HepG2 (cell line): ENCODE results near the gene TMED3. TPM values are rescaled to one million over a fixed set of nuclear protein-coding genes. Genes with fewer than 3 reads are reported as not detected.

Source experiments
- FOXO4 ChIP-seq: sonication (generic); formaldehyde crosslinking; conservative IDR thresholded peaks from 2 replicates; pipeline ENCODE4 v1.8.1; 2023; ENCODE audit warnings: missing genetic modification reagents
- FUBP1 ChIP-seq: sonication (generic); formaldehyde crosslinking; IDR thresholded peaks from 2 replicates; pipeline ENCODE4 v1.5.1; 2020; ENCODE audit warnings: missing genetic modification reagents, mild to moderate bottlenecking, borderline replicate concordance
- HIVEP1 ChIP-seq: sonication (generic); formaldehyde crosslinking; IDR thresholded peaks from 2 replicates; pipeline ENCODE4 v1.4.0; 2020; ENCODE audit warnings: mild to moderate bottlenecking, missing genetic modification reagents
- KLF13 ChIP-seq: sonication (generic); formaldehyde crosslinking; IDR thresholded peaks from 2 replicates; pipeline ENCODE4 v1.4.0; 2020; ENCODE audit warnings: mild to moderate bottlenecking, missing genetic modification reagents
- NRL ChIP-seq: sonication (generic); formaldehyde crosslinking; IDR thresholded peaks from 2 replicates; pipeline ENCODE4 v1.5.0; 2020; ENCODE audit warnings: missing genetic modification reagents, mild to moderate bottlenecking, moderate library complexity, borderline replicate concordance
- RELA ChIP-seq: sonication (generic); formaldehyde crosslinking; IDR thresholded peaks from 2 replicates; pipeline ENCODE4 v1.4.0; 2020; ENCODE audit warnings: missing genetic modification reagents
- SYNCRIP ChIP-seq: fragments of 200-400 bp; formaldehyde crosslinking; IDR thresholded peaks from 2 replicates; pipeline ENCODE4 v1.6.1; 2018; ENCODE audit warnings: mild to moderate bottlenecking, low read depth, low read length; ENCODE audit not compliant: insufficient read depth
- ZFAT ChIP-seq: sonication (generic); formaldehyde crosslinking; conservative IDR thresholded peaks from 2 replicates; pipeline ENCODE4 v1.8.1; 2023; ENCODE audit warnings: missing genetic modification reagents, inconsistent platforms
- ZKSCAN1 ChIP-seq: fragments of 150-350 bp; IDR thresholded peaks from 2 replicates; pipeline ENCODE4 v1.6.1; 2014; ENCODE audit warnings: low read length
- ZNF460 ChIP-seq: sonication (generic); formaldehyde crosslinking; IDR thresholded peaks from 2 replicates; pipeline ENCODE4 v1.5.1; 2020; ENCODE audit warnings: missing genetic modification reagents, mild to moderate bottlenecking, borderline replicate concordance
- ZNF468 ChIP-seq: sonication (generic); formaldehyde crosslinking; IDR thresholded peaks from 2 replicates; pipeline ENCODE4 v1.8.0; 2022; ENCODE audit warnings: mild to moderate bottlenecking, moderate library complexity, missing genetic modification reagents
- ZNF652 ChIP-seq: IDR thresholded peaks from 2 replicates; pipeline ENCODE4 v1.6.1; 2016; ENCODE audit warnings: low read depth, borderline replicate concordance
- ZNF773 ChIP-seq: sonication (generic); formaldehyde crosslinking; IDR thresholded peaks from 2 replicates; pipeline ENCODE4 v1.4.0; 2020; ENCODE audit warnings: missing genetic modification reagents, borderline replicate concordance
- ZNF83 ChIP-seq: sonication (generic); formaldehyde crosslinking; IDR thresholded peaks from 2 replicates; pipeline ENCODE4 v1.4.0; 2020; ENCODE audit warnings: missing genetic modification reagents, mild to moderate bottlenecking, borderline replicate concordance
- ZSCAN31 ChIP-seq: sonication (generic); formaldehyde crosslinking; IDR thresholded peaks from 2 replicates; pipeline ENCODE4 v1.5.0; 2020; ENCODE audit warnings: low read depth, mild to moderate bottlenecking, missing genetic modification reagents
- polyA plus RNA-seq, 8 experiments: library from polyadenylated mRNA; depleted of rRNA in 3 of 8; stranded (reverse) in 7 of 8; unstranded in 1 of 8; fragments of >200 nt; fragmentation: Illumina TruSeq in 4 of 8; extraction: Trizol in 4 of 8; gene quantifications; 2 replicates each; pipeline versions ENCODE4 v1.2.1 to v1.2.3, GENCODE V29; 2011 to 2016; ENCODE audit warnings: low read depth in 4 of 8, missing spikeins in 1 of 8, mixed read lengths in 1 of 8; ENCODE audit not compliant: insufficient read depth in 1 of 8
- total RNA-seq, 5 experiments: library from RNA; depleted of rRNA; stranded (reverse); fragments of >200 nt; fragmentation: Illumina TruSeq; extraction: Trizol; gene quantifications; 2 replicates each; pipeline ENCODE4 v1.2.3, GENCODE V29; 2016; ENCODE audit warnings: low read depth in 1 of 5
- TF ChIP-seq, protein P1 (sequence below): sonication (generic); formaldehyde crosslinking; IDR thresholded peaks from 2 replicates; pipeline ENCODE4 v1.5.1; 2020; ENCODE audit warnings: mild to moderate bottlenecking, moderate library complexity, missing genetic modification reagents
- TF ChIP-seq, protein P2 (sequence below): sonication (generic); formaldehyde crosslinking; IDR thresholded peaks from 2 replicates; pipeline ENCODE4 v1.4.0; 2020; ENCODE audit warnings: mild to moderate bottlenecking, missing genetic modification reagents
- TF ChIP-seq, protein P3 (sequence below): sonication (generic); formaldehyde crosslinking; IDR thresholded peaks from 2 replicates; pipeline ENCODE4 v1.4.0; 2020; ENCODE audit warnings: mild to moderate bottlenecking, missing genetic modification reagents
- TF ChIP-seq, protein P4 (sequence below): sonication (generic); formaldehyde crosslinking; IDR thresholded peaks from 2 replicates; pipeline ENCODE4 v1.5.1; 2020; ENCODE audit warnings: mild to moderate bottlenecking, missing genetic modification reagents, borderline replicate concordance

TMED3 gene
- total and polyA plus RNA-seq, 2 of the 13 experiments (the other 11 are each of a cell fraction or from before 2014, with no cell fraction given), result 125 to 155 TPM

GRCh38 chr15:79283252-79284048, 27.5 kb upstream of the TMED3 start (continued):
- TF ChIP-seq, protein P1, sequence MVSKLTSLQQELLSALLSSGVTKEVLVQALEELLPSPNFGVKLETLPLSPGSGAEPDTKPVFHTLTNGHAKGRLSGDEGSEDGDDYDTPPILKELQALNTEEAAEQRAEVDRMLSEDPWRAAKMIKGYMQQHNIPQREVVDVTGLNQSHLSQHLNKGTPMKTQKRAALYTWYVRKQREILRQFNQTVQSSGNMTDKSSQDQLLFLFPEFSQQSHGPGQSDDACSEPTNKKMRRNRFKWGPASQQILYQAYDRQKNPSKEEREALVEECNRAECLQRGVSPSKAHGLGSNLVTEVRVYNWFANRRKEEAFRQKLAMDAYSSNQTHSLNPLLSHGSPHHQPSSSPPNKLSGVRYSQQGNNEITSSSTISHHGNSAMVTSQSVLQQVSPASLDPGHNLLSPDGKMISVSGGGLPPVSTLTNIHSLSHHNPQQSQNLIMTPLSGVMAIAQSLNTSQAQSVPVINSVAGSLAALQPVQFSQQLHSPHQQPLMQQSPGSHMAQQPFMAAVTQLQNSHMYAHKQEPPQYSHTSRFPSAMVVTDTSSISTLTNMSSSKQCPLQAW (CRISPR knock-in tag), result no peak
- TF ChIP-seq ZNF83 (CRISPR knock-in tag), result no peak
- TF ChIP-seq, protein P2, sequence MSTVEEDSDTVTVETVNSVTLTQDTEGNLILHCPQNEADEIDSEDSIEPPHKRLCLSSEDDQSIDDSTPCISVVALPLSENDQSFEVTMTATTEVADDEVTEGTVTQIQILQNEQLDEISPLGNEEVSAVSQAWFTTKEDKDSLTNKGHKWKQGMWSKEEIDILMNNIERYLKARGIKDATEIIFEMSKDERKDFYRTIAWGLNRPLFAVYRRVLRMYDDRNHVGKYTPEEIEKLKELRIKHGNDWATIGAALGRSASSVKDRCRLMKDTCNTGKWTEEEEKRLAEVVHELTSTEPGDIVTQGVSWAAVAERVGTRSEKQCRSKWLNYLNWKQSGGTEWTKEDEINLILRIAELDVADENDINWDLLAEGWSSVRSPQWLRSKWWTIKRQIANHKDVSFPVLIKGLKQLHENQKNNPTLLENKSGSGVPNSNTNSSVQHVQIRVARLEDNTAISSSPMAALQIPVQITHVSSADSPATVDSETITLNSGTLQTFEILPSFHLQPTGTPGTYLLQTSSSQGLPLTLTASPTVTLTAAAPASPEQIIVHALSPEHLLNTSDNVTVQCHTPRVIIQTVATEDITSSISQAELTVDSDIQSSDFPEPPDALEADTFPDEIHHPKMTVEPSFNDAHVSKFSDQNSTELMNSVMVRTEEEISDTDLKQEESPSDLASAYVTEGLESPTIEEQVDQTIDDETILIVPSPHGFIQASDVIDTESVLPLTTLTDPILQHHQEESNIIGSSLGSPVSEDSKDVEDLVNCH (CRISPR knock-in tag), result no peak
- no peak for TF ChIP-seq HIVEP1 (CRISPR knock-in tag)
- no peak for TF ChIP-seq SYNCRIP
- TF ChIP-seq KLF13, result no peak
- TF ChIP-seq ZNF460, result no peak
- no peak for TF ChIP-seq ZSCAN31 (CRISPR knock-in tag)
- TF ChIP-seq, protein P3, sequence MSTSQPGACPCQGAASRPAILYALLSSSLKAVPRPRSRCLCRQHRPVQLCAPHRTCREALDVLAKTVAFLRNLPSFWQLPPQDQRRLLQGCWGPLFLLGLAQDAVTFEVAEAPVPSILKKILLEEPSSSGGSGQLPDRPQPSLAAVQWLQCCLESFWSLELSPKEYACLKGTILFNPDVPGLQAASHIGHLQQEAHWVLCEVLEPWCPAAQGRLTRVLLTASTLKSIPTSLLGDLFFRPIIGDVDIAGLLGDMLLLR (CRISPR knock-in tag), result peak; percentile 50; the same call in 1 of the 2 replicates
- TF ChIP-seq ZNF652 (CRISPR knock-in tag), result no peak
- TF ChIP-seq FOXO4, result no peak
- no peak for TF ChIP-seq ZKSCAN1
- TF ChIP-seq ZNF468, result no peak
- 0 out of 2 replicates have a peak, but pooled peaks have one; percentile 35 for TF ChIP-seq ZFAT (CRISPR knock-in tag)
- TF ChIP-seq, protein P4, sequence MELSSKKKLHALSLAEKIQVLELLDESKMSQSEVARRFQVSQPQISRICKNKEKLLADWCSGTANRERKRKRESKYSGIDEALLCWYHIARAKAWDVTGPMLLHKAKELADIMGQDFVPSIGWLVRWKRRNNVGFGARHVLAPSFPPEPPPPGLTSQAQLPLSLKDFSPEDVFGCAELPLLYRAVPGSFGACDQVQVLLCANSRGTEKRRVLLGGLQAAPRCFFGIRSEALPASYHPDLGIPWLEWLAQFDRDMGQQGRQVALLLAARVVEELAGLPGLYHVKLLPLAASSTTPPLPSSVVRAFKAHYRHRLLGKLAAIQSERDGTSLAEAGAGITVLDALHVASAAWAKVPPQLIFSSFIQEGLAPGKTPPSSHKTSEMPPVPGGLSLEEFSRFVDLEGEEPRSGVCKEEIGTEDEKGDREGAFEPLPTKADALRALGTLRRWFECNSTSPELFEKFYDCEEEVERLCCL (CRISPR knock-in tag), result no peak
- no peak for TF ChIP-seq NRL
- no peak for TF ChIP-seq RELA (CRISPR knock-in tag)
- TF ChIP-seq ZNF773 (CRISPR knock-in tag), result peak; percentile 66; the same call in 1 of the 2 replicates
- TF ChIP-seq FUBP1 (CRISPR knock-in tag), result no peak
